GM23248 (cell line): Measurements from ENCODE around the gene GPR83.

Source experiments
- EZH2 ChIP-seq: fragments of 200-600 bp; sonication (generic); IDR thresholded peaks from 2 replicates; pipeline ENCODE4 v1.6.1; 2018; ENCODE audit warnings: antibody characterized with exemption, mild to moderate bottlenecking; ENCODE audit not compliant: insufficient read depth, poor library complexity, severe bottlenecking
- EZH2phosphoT487 ChIP-seq: fragments of 200-600 bp; sonication (generic); IDR thresholded peaks from 2 replicates; pipeline ENCODE4 v1.6.1; 2018; ENCODE audit warnings: antibody characterized with exemption, moderate library complexity, mild to moderate bottlenecking, low read depth; ENCODE audit not compliant: insufficient read depth

DNA sequence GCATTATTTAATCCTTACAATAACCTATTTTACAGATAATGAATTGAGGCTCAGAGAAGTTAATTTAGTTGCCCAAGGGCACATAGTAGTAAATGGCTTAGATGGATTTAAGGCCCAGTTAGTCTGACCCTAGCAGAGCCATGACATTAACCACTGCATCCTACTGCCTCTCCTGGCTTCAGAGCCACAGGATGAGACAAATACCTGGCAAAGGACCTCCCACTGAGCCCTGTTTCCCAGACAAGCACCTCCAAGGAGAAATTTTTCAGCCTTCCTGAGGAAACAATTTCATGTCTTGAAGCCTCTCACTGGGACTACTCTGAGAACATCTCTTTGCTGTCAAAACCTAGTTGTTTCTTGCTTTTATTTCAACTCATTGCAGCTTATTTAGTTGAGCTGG, 68.4 kb downstream of the GPR83 start:
- no peak for TF ChIP-seq EZH2phosphoT487
- no peak for TF ChIP-seq EZH2
